Osteocyte (in vitro differentiated cells): ENCODE results near the gene AP4M1. TPM values are rescaled to one million over a fixed set of nuclear protein-coding genes. Genes with fewer than 3 reads are reported as not detected.

Experiments used
- DNase-seq: peaks from one replicate; pipeline ENCODE4 v3.0.0; 2021; ENCODE audit warnings: mixed read lengths; ENCODE audit not compliant: unreplicated experiment; ENCODE audit errors: extremely low spot score
- H3K27ac Mint-ChIP-seq: one replicate; pipeline ENCODE4 v1.8.0; 2021; ENCODE audit warnings: mild to moderate bottlenecking, mixed read lengths; ENCODE audit not compliant: unreplicated experiment
- H3K27me3 Mint-ChIP-seq: one replicate; pipeline ENCODE4 v1.8.0; 2021; ENCODE audit warnings: mixed read lengths; ENCODE audit not compliant: unreplicated experiment
- H3K36me3 Mint-ChIP-seq: one replicate; pipeline ENCODE4 v1.8.0; 2021; ENCODE audit warnings: mixed read lengths; ENCODE audit not compliant: unreplicated experiment
- H3K4me1 Mint-ChIP-seq: one replicate; pipeline ENCODE4 v1.8.0; 2021; ENCODE audit warnings: mixed read lengths; ENCODE audit not compliant: unreplicated experiment
- H3K4me3 Mint-ChIP-seq: one replicate; pipeline ENCODE4 v1.8.0; 2021; ENCODE audit warnings: mild to moderate bottlenecking, moderate library complexity, mixed read lengths; ENCODE audit not compliant: unreplicated experiment
- H3K9me3 Mint-ChIP-seq: one replicate; pipeline ENCODE4 v1.8.0; 2021; ENCODE audit warnings: mixed read lengths; ENCODE audit not compliant: unreplicated experiment
- CTCF ChIP-seq: fragments of 200-600 bp; sonication (generic); IDR thresholded peaks from 2 replicates; pipeline ENCODE4 v1.5.0; 2021; ENCODE audit warnings: antibody characterized with exemption, mild to moderate bottlenecking, moderate library complexity
- total RNA-seq: library from RNA; stranded (reverse); gene quantifications from 2 replicates; pipeline ENCODE4 v1.2.1, GENCODE V29; 2021

Gene AP4M1
- total RNA-seq, 1 donor from 2014 or later = 27.4 TPM

- no peak overlapping the region for H3K27ac Mint-ChIP-seq
- TF ChIP-seq CTCF = no peak
- no peaks in the 10 kb centered on the region for H3K9me3 Mint-ChIP-seq
- no peaks in the 10 kb centered on the region for H3K27me3 Mint-ChIP-seq
- no peak overlapping the region for H3K4me3 Mint-ChIP-seq
- DNase-seq = no peak
- H3K4me1 Mint-ChIP-seq = no peaks in the 10 kb centered on the region
- H3K36me3 Mint-ChIP-seq = peaks cover 17% of the 10 kb centered on the region
Measured at GRCh38 chr7:100111914-100112313, 10.5 kb downstream of the AP4M1 start.

GRCh38 chr7:100115026-100115425 lies 13.6 kb downstream of the AP4M1 start:
- TF ChIP-seq CTCF = no peak
- H3K4me3 Mint-ChIP-seq = no peak overlapping the region

GRCh38 chr7:100118388-100119071 lies 17.1 kb downstream of the AP4M1 start:
- DNase-seq = no peak
- Mint-ChIP-seq H3K4me1 (peaks cover 18% of the 10 kb centered on the region), H3K27ac (peak overlapping the region; percentile 98), H3K9me3 (no peaks in the 10 kb centered on the region), H3K4me3 (peak overlapping the region; percentile 96), H3K36me3 (peaks cover 5% of the 10 kb centered on the region), H3K27me3 (no peaks in the 10 kb centered on the region)
- no peak for TF ChIP-seq CTCF

More at GRCh38 chr7:100115026-100115425, 13.6 kb downstream of the AP4M1 start:
- H3K9me3 Mint-ChIP-seq = no peaks in the 10 kb centered on the region
- peaks cover 10% of the 10 kb centered on the region for H3K4me1 Mint-ChIP-seq
- no peak for DNase-seq
- peaks cover 9% of the 10 kb centered on the region for H3K36me3 Mint-ChIP-seq
- no peak overlapping the region for H3K27ac Mint-ChIP-seq
- H3K27me3 Mint-ChIP-seq = no peaks in the 10 kb centered on the region

GRCh38 chr7:100119072-100119969 lies 17.9 kb downstream of the AP4M1 start, which contains the start of the genes CNPY4 and TAF6:
Gene CNPY4, plus strand, starts transcription at chr7:100119634. Its CDS starts 111 bp downstream, at chr7:100119745.
Gene TAF6, minus strand, starts transcription at chr7:100119358. Its CDS starts 5,149 bp downstream, at chr7:100114209.
- peak; percentile 6 for TF ChIP-seq CTCF
- Mint-ChIP-seq H3K27me3 (no peaks in the 10 kb centered on the region), H3K36me3 (peaks cover 2% of the 10 kb centered on the region), H3K27ac (peak within 1 kb of the TSS; percentile 98), H3K4me3 (peak within 1 kb of the TSS; percentile 96), H3K4me1 (peaks cover 18% of the 10 kb centered on the region), H3K9me3 (no peaks in the 10 kb centered on the region)
- DNase-seq = peak; percentile 97
